Measurements from ENCODE around the gene RGS10. TPM values are rescaled to one million over a fixed set of nuclear protein-coding genes. Genes with fewer than 3 reads are reported as not detected.
A peak's percentile ranks its signal among the peaks of the same experiment; 100 is the strongest.
"Not testable (repeated sequence)": the region's sequence is repeated elsewhere in the genome, so short reads cannot be mapped to it uniquely, and the experiment has no call there.

Gene RGS10
- 4.8 TPM for total RNA-seq
- long read RNA-seq, partial matches to known transcripts, result 0 of 2 reads
- long read RNA-seq, other reads (novel, unspliced or antisense), result 0 of 2 reads

- ATAC-seq (ENCODE audit: poor library complexity), result peak; percentile 97
- peak; percentile 90 for DNase-seq
- intact Hi-C loops (cut with DNase I), result no loop called here
These were observed at the start of gene RGS10 for GRCh38 chr10:119542357-119542987. TSS of gene RGS10 (minus strand) at chr10:119542719. CDS start at chr10:119542638, 81 bp downstream.

- intact Hi-C loops (cut with DNase I), result no loop called here
- no peak for DNase-seq
- ATAC-seq (ENCODE audit: poor library complexity), result no peak
These were observed 45.6 kb upstream of the RGS10 start for GRCh38 chr10:119588071-119588470.

GRCh38 chr10:119578355-119578754 is 35.8 kb upstream of the RGS10 start:
- no peak for ATAC-seq (ENCODE audit: poor library complexity)
- no peak for DNase-seq
- intact Hi-C loops (cut with DNase I), result no loop called here

- no peak for ATAC-seq (ENCODE audit: poor library complexity)
- no peak for DNase-seq
- intact Hi-C loops (cut with DNase I), result no loop called here
These were observed 33.5 kb upstream of the RGS10 start for GRCh38 chr10:119575991-119576390.

GRCh38 chr10:119575506-119575905 is 33.0 kb upstream of the RGS10 start:
- DNase-seq (no peak), ATAC-seq (ENCODE audit: poor library complexity) (peak; percentile 34)
- intact Hi-C loops (cut with DNase I), result no loop called here

GRCh38 chr10:119567978-119568377 is 25.5 kb upstream of the RGS10 start:
- DNase-seq, result no peak
- intact Hi-C loops (cut with DNase I), result no loop called here
- no peak for ATAC-seq (ENCODE audit: poor library complexity)

GRCh38 chr10:119562097-119562496 is 19.6 kb upstream of the RGS10 start:
- no peak for ATAC-seq (ENCODE audit: poor library complexity)
- DNase-seq, result no peak
- intact Hi-C loops (cut with DNase I), result no loop called here

- intact Hi-C loops (cut with DNase I); ATAC-seq (ENCODE audit: poor library complexity); DNase-seq: not testable (repeated sequence)
These were observed 17.0 kb upstream of the RGS10 start for GRCh38 chr10:119559511-119559910.

- intact Hi-C loops (cut with DNase I); DNase-seq: not testable (repeated sequence)
These were observed 13.6 kb upstream of the RGS10 start for GRCh38 chr10:119556081-119556480.

GRCh38 chr10:119555178-119555784 is 12.8 kb upstream of the RGS10 start:
- DNase-seq (no peak), ATAC-seq (ENCODE audit: poor library complexity) (no peak)
- intact Hi-C loops (cut with DNase I), result no loop called here

More at GRCh38 chr10:119556081-119556480, 13.6 kb upstream of the RGS10 start:
- not testable (repeated sequence) for ATAC-seq (ENCODE audit: poor library complexity)

GRCh38 chr10:119550827-119551226 is 8.3 kb upstream of the RGS10 start:
- intact Hi-C loops (cut with DNase I), result no loop called here
- DNase-seq (no peak), ATAC-seq (ENCODE audit: poor library complexity) (no peak)

- DNase-seq (no peak), ATAC-seq (ENCODE audit: poor library complexity) (no peak)
- intact Hi-C loops (cut with DNase I), result no loop called here
These were observed 6.9 kb upstream of the RGS10 start for GRCh38 chr10:119549247-119549999.

GRCh38 chr10:119546009-119546408 is 3.5 kb upstream of the RGS10 start:
- ATAC-seq (ENCODE audit: poor library complexity) (no peak), DNase-seq (no peak)
- intact Hi-C loops (cut with DNase I), result no loop called here

GRCh38 chr10:119545310-119545709 is 2.8 kb upstream of the RGS10 start:
- DNase-seq (no peak), ATAC-seq (ENCODE audit: poor library complexity) (no peak)
- intact Hi-C loops (cut with DNase I), result no loop called here

- DNase-seq (no peak), ATAC-seq (ENCODE audit: poor library complexity) (no peak)
- intact Hi-C loops (cut with DNase I), result no loop called here
These were observed 1.5 kb upstream of the RGS10 start for GRCh38 chr10:119543814-119544642.

- peak; percentile 72 for ATAC-seq (ENCODE audit: poor library complexity)
- intact Hi-C loops (cut with DNase I), result no loop called here
- DNase-seq, result peak; percentile 70
These were observed 682 bp upstream of the RGS10 start for GRCh38 chr10:119542988-119543813.

- DNase-seq (peak; percentile 60), ATAC-seq (ENCODE audit: poor library complexity) (peak; percentile 7)
- intact Hi-C loops (cut with DNase I), result no loop called here
These were observed 811 bp downstream of the RGS10 start for GRCh38 chr10:119541459-119542356.
